Lower lobe of right lung (tissue), 2 donors: ENCODE measurements around the gene COL6A3. TPM values are rescaled to one million over a fixed set of nuclear protein-coding genes. Genes with fewer than 3 reads are reported as not detected.

ENCODE experiments used
- ATAC-seq, 2 donors: fragments of 200-7000 bp; cut with Tn5 transposase; one replicate each; pipeline ENCODE4 v1.9.1; 2020 to 2022; ENCODE audit warnings: mild to moderate bottlenecking in 2 of 2, moderate library complexity in 2 of 2
- DNase-seq: peaks from one replicate; pipeline ENCODE4 v3.0.0-alpha.2; 2020
- H3K27ac ChIP-seq: fragments of 200-600 bp; one replicate; pipeline ENCODE4 v1.8.0; 2022
- H3K27me3 ChIP-seq: fragments of 200-600 bp; one replicate; pipeline ENCODE4 v1.8.0; 2022; ENCODE audit warnings: low read depth
- H3K36me3 ChIP-seq: fragments of 200-600 bp; one replicate; pipeline ENCODE4 v1.8.0; 2022; ENCODE audit warnings: mild to moderate bottlenecking
- H3K4me1 ChIP-seq: fragments of 200-600 bp; one replicate; pipeline ENCODE4 v1.8.0; 2022
- H3K4me3 ChIP-seq: fragments of 200-600 bp; one replicate; pipeline ENCODE4 v1.8.0; 2022; ENCODE audit warnings: mild to moderate bottlenecking
- H3K9me3 ChIP-seq: fragments of 200-600 bp; one replicate; pipeline ENCODE4 v1.8.0; 2022
- intact Hi-C: fragments of 100-400 bp; cut with DNase I; formaldehyde crosslinking; loops from one replicate; pipeline ENCODE4 v1.11.0; 2022
- total RNA-seq: library from RNA; stranded (reverse); fragmentation: NEBNext Ultra II Directional; extraction: Animal tissue kit (Norgen Biotek cat#: 25700); gene quantifications from one replicate; pipeline ENCODE4 v1.2.1, GENCODE V29; 2021
- TF ChIP-seq, protein P1 (sequence below): fragments of 200-600 bp; IDR thresholded peaks from one replicate; pipeline ENCODE4 v1.8.0; 2022; ENCODE audit warnings: antibody characterized with exemption, mild to moderate bottlenecking
- donor health status: DM: no; HTN: yes; CAD: no; lungs with severe emphysema.

Gene COL6A3
- total RNA-seq, 1 donor from 2014 or later = 114 TPM

DNA sequence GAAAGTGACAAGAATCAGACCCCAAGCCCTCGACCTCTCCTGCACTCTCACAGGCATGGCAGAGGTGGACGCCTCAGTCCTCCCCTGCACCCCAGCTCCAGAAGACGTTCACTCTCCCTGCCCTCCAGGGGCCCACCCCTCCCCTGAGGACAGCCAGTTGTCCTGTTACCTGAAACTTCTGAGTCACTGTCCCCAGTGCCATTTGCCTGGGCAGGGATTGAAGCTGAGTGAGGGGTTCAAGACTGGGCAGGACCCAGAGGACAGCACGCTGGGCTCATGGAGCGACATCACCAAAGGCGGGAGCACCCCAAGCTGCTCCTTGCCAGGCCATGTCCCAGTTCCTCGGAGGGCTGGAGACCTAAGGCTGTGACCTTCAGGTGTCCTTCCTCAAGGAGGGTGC, 34.2 kb upstream of the COL6A3 start:
- TF ChIP-seq, protein P1, sequence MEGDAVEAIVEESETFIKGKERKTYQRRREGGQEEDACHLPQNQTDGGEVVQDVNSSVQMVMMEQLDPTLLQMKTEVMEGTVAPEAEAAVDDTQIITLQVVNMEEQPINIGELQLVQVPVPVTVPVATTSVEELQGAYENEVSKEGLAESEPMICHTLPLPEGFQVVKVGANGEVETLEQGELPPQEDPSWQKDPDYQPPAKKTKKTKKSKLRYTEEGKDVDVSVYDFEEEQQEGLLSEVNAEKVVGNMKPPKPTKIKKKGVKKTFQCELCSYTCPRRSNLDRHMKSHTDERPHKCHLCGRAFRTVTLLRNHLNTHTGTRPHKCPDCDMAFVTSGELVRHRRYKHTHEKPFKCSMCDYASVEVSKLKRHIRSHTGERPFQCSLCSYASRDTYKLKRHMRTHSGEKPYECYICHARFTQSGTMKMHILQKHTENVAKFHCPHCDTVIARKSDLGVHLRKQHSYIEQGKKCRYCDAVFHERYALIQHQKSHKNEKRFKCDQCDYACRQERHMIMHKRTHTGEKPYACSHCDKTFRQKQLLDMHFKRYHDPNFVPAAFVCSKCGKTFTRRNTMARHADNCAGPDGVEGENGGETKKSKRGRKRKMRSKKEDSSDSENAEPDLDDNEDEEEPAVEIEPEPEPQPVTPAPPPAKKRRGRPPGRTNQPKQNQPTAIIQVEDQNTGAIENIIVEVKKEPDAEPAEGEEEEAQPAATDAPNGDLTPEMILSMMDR = no peak
- no peaks in the 10 kb centered on the region for H3K36me3 ChIP-seq
- intact Hi-C loops = no loop called here
- H3K4me3 ChIP-seq = no peak overlapping the region
- peaks cover 23% of the 10 kb centered on the region for H3K4me1 ChIP-seq
- ATAC-seq (no peak), DNase-seq (no peak)
- no peaks in the 10 kb centered on the region for H3K27me3 ChIP-seq
- no peaks in the 10 kb centered on the region for H3K9me3 ChIP-seq
- no peak overlapping the region for H3K27ac ChIP-seq

DNA sequence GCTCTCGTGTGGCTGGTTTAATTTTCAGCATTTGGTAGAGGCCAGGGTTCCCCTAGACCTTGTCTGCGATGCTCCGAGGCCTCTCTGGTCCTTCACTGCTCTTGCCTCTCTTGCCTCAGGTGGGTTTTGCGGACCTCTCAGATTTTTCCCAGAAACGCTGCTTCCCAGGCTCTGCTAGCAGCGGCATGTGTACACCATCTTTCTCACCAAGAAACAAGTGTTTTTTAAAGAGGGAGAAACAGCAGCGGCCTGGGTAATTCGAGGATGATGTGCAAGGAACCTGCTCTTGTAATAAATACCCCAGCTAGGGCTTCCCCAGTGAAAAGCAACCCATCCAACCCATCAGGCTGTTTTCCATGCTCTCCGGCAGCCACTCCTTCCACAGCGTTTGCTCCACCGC, 33.5 kb upstream of the COL6A3 start:
- H3K9me3 ChIP-seq = no peaks in the 10 kb centered on the region
- H3K4me3 ChIP-seq = no peak overlapping the region
- ATAC-seq = no peak
- H3K4me1 ChIP-seq = peaks cover 23% of the 10 kb centered on the region
- H3K27ac ChIP-seq = no peak overlapping the region
- TF ChIP-seq, protein P1 = no peak
- H3K27me3 ChIP-seq = no peaks in the 10 kb centered on the region
- intact Hi-C loops = no loop called here
- H3K36me3 ChIP-seq = no peaks in the 10 kb centered on the region
- DNase-seq = no peak

- DNase-seq (no peak), ATAC-seq (no peak)
- Histone ChIP-seq H3K9me3 (no peaks in the 10 kb centered on the region), H3K36me3 (no peaks in the 10 kb centered on the region), H3K4me3 (no peak overlapping the region), H3K27ac (peak overlapping the region; percentile 53), H3K4me1 (peaks cover 23% of the 10 kb centered on the region), H3K27me3 (no peaks in the 10 kb centered on the region)
- TF ChIP-seq, protein P1 = no peak
- intact Hi-C loops = no loop called here
Observed at GRCh38 chr2:237446338-237446665, 32.3 kb upstream of the COL6A3 start.

DNA sequence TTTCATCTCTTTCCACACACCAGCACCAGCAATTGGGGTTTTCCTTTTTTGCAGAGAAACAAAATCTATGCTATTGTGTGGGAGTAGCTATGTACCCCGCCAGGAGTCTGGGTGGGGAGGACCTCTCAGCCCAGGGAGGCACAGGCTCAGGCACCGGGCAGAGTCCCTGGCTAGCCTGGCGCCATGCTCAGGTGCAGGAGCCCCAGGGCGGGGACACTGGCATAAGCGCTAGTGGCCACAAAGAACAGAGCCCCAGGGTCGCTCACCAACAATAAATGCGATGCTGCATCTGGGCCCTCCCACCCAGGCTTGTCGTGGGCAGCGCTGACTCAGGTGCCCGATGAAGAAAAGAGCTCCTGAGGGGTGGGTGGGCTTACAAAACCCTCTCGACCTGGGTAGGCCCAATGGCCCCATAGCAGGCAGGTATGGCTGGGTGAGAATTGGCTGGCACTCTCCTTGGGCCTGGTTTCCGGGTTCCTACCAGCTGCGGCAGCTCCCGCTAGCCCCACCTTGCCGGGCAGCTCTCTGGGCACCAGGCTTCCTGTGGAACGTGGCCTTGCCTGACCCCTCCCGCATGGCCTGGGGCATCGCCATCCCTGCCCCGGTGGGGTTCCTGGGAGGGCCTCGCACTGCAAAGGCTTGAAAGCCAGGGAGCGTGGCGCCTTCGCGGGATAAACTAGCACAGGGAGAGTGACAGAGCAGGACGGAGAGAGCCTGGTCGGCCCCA, 31.8 kb upstream of the COL6A3 start:
- intact Hi-C loops = no loop called here
- peaks cover 27% of the 10 kb centered on the region for H3K4me1 ChIP-seq
- no peak for DNase-seq
- H3K36me3 ChIP-seq = no peaks in the 10 kb centered on the region
- no peak overlapping the region for H3K4me3 ChIP-seq
- TF ChIP-seq, protein P1 = no peak
- no peaks in the 10 kb centered on the region for H3K27me3 ChIP-seq
- H3K27ac ChIP-seq = peak overlapping the region; percentile 53
- no peak for ATAC-seq
- H3K9me3 ChIP-seq = no peaks in the 10 kb centered on the region

GRCh38 chr2:237444071-237444470, 30.1 kb upstream of the COL6A3 start:
- DNase-seq (no peak), ATAC-seq (no peak)
- H3K4me3 ChIP-seq = no peak overlapping the region
- TF ChIP-seq, protein P1 = no peak
- H3K4me1 ChIP-seq = peaks cover 10% of the 10 kb centered on the region
- H3K27me3 ChIP-seq = no peaks in the 10 kb centered on the region
- no peaks in the 10 kb centered on the region for H3K9me3 ChIP-seq
- intact Hi-C loops = no loop called here
- no peak overlapping the region for H3K27ac ChIP-seq
- no peaks in the 10 kb centered on the region for H3K36me3 ChIP-seq
